Neuronal stem cell (in vitro differentiated cells): Measurements from ENCODE around the gene NME7.

ENCODE experiments used
- DNase-seq: peaks from one replicate; pipeline ENCODE4 v3.0.0-alpha.2; 2013; ENCODE audit warnings: low spot score
- H2AFZ ChIP-seq: one replicate; pipeline ENCODE4 v1.6.1; 2013; ENCODE audit warnings: mild to moderate bottlenecking, low read length, inconsistent platforms
- H2AK5ac ChIP-seq: 2 replicates; pipeline ENCODE4 v1.6.1; 2013; ENCODE audit warnings: low read depth, mild to moderate bottlenecking, inconsistent platforms, low read length, moderate library complexity, mixed read lengths
- H2BK120ac ChIP-seq: 2 replicates; pipeline ENCODE4 v1.6.1; 2013; ENCODE audit warnings: low read depth, mild to moderate bottlenecking, inconsistent platforms, low read length, moderate library complexity, mixed read lengths
- H2BK12ac ChIP-seq: one replicate; pipeline ENCODE4 v1.6.1; 2013; ENCODE audit warnings: low read length, inconsistent platforms
- H2BK15ac ChIP-seq: 2 replicates; pipeline ENCODE4 v1.6.1; 2013; ENCODE audit warnings: mild to moderate bottlenecking, low read length, inconsistent platforms, mixed read lengths
- H2BK5ac ChIP-seq: one replicate; pipeline ENCODE4 v1.6.1; 2013; ENCODE audit warnings: inconsistent platforms, mild to moderate bottlenecking, low read length, moderate library complexity
- H3K14ac ChIP-seq: one replicate; pipeline ENCODE4 v1.6.1; 2013; ENCODE audit warnings: low read length, inconsistent platforms
- H3K18ac ChIP-seq: 2 replicates; pipeline ENCODE4 v1.6.1; 2013; ENCODE audit warnings: low read length, inconsistent platforms
- H3K23ac ChIP-seq: 2 replicates; pipeline ENCODE4 v1.6.1; 2013; ENCODE audit warnings: low read depth, mild to moderate bottlenecking, mixed read lengths, low read length, inconsistent platforms; ENCODE audit not compliant: poor library complexity
- H3K27ac ChIP-seq: replicated peaks from 3 replicates; pipeline ENCODE4 v1.5.1; 2013; ENCODE audit warnings: low read length, inconsistent platforms
- H3K27me3 ChIP-seq, 3 experiments: 2 replicates each; pipeline ENCODE4 v1.6.1; 2013; ENCODE audit warnings: low read length in 3 of 3, mild to moderate bottlenecking in 2 of 3, inconsistent platforms in 1 of 3, low read depth in 1 of 3, mixed read lengths in 1 of 3, moderate library complexity in 1 of 3; ENCODE audit not compliant: control insufficient read depth in 3 of 3, insufficient read depth in 3 of 3
- H3K36me3 ChIP-seq, 2 donors: replicated peaks in 1 of 2; 2 replicates each; pipeline ENCODE4 v1.6.1; 2013; ENCODE audit warnings: low read length in 2 of 2; ENCODE audit not compliant: control insufficient read depth in 2 of 2, insufficient read depth in 2 of 2
- H3K4ac ChIP-seq: 2 replicates; pipeline ENCODE4 v1.6.1; 2013; ENCODE audit warnings: inconsistent platforms, mild to moderate bottlenecking, low read length, moderate library complexity
- H3K4me1 ChIP-seq, 2 donors: 1 replicate in 1 of 2; 2 replicates in 1 of 2; pipeline ENCODE4 v1.6.1; 2013; ENCODE audit warnings: low read length in 2 of 2, low read depth in 1 of 2; ENCODE audit not compliant: control insufficient read depth in 2 of 2, insufficient read depth in 1 of 2
- H3K4me2 ChIP-seq: one replicate; pipeline ENCODE4 v1.6.1; 2013; ENCODE audit warnings: mild to moderate bottlenecking, low read length, inconsistent platforms; ENCODE audit not compliant: insufficient read depth, poor library complexity, severe bottlenecking
- H3K4me3 ChIP-seq, 2 donors: 2 replicates each; pipeline ENCODE4 v1.5.1; 2013; ENCODE audit warnings: low read length in 2 of 2, mild to moderate bottlenecking in 2 of 2, inconsistent platforms in 1 of 2, moderate library complexity in 1 of 2
- H3K79me1 ChIP-seq: one replicate; pipeline ENCODE4 v1.6.1; 2013; ENCODE audit warnings: low read depth, mild to moderate bottlenecking, inconsistent platforms, low read length, moderate library complexity
- H3K9ac ChIP-seq: one replicate; pipeline ENCODE4 v1.6.1; 2013; ENCODE audit warnings: mild to moderate bottlenecking, low read depth, low read length, inconsistent platforms; ENCODE audit not compliant: poor library complexity
- H3K9me3 ChIP-seq, 2 donors: replicated peaks in 1 of 2; 2 replicates each; pipeline versions ENCODE3 to v1.6.1; 2013; ENCODE audit warnings: low read length in 2 of 2, mild to moderate bottlenecking in 2 of 2, inconsistent platforms in 1 of 2, low read depth in 1 of 2, mixed read lengths in 1 of 2, moderate library complexity in 1 of 2; ENCODE audit not compliant: control insufficient read depth in 2 of 2, insufficient read depth in 1 of 2
- H4K8ac ChIP-seq: one replicate; pipeline ENCODE4 v1.6.1; 2013; ENCODE audit warnings: low read depth, mild to moderate bottlenecking, inconsistent platforms, low read length, moderate library complexity
- H4K91ac ChIP-seq: one replicate; pipeline ENCODE4 v1.6.1; 2013; ENCODE audit warnings: low read length, low read depth, mild to moderate bottlenecking, inconsistent platforms; ENCODE audit not compliant: poor library complexity
- WGBS, 2 donors: extraction: QIAGEN DNeasy Blood & Tissue Kit; methylation state at CpG; one replicate each; pipeline ENCODE4 v1.1.7; 2013; ENCODE audit warnings: missing lambda C conversion rate in 2 of 2, mixed read lengths in 1 of 2; ENCODE audit not compliant: insufficient read length in 2 of 2, insufficient replicate concordance in 1 of 2; ENCODE audit errors: extremely low coverage in 2 of 2; 5-methylcytosine and 5-hydroxymethylcytosine counted together

The NME7 gene

GRCh38 chr1:169360415-169360814, 7.2 kb downstream of the NME7 start:
- H3K4me2 ChIP-seq, result no peak overlapping the region
- H2BK120ac ChIP-seq, result no peak overlapping the region
- no peak overlapping the region for H2BK15ac ChIP-seq
- H3K4ac ChIP-seq, result no peak overlapping the region
- H3K79me1 ChIP-seq, result peaks cover 2% of the 10 kb centered on the region
- no peak overlapping the region for H2BK5ac ChIP-seq
- H3K4me1 ChIP-seq, result no peaks in the 10 kb centered on the region
- no CpG with 5 or more reads among the region's 1 CpG for WGBS, 2 donors
- no peak overlapping the region for H2AFZ ChIP-seq
- no peak overlapping the region for H3K14ac ChIP-seq
- H4K8ac ChIP-seq, result no peak overlapping the region
- no peak overlapping the region for H3K4me3 ChIP-seq
- H2AK5ac ChIP-seq, result no peak overlapping the region
- H4K91ac ChIP-seq, result no peak overlapping the region
- no peak overlapping the region for H2BK12ac ChIP-seq
- no peak overlapping the region for H3K18ac ChIP-seq
- no peak overlapping the region for H3K27ac ChIP-seq
- H3K9ac ChIP-seq, result no peak overlapping the region
- peaks cover 0 to under 1% (median 0%) of the 10 kb centered on the region in 3 experiments for H3K27me3 ChIP-seq
- H3K23ac ChIP-seq, result no peak overlapping the region
- no peak for DNase-seq
- peaks cover 2 to 3% of the 10 kb centered on the region in 2 donors for H3K9me3 ChIP-seq
- no peaks in the 10 kb centered on the region for H3K36me3 ChIP-seq

- H3K27me3 ChIP-seq, result no peaks in the 10 kb centered on the region
- no peak overlapping the region for H3K4me3 ChIP-seq
- peaks cover 0 to 2% of the 10 kb centered on the region in 2 donors for H3K9me3 ChIP-seq
- H2AFZ ChIP-seq, result no peak overlapping the region
- H3K36me3 ChIP-seq, result no peaks in the 10 kb centered on the region
- no peak overlapping the region for H3K4me2 ChIP-seq
- H3K23ac ChIP-seq, result no peak overlapping the region
- no peak overlapping the region for H3K27ac ChIP-seq
- no peak overlapping the region for H2BK5ac ChIP-seq
- H3K79me1 ChIP-seq, result no peaks in the 10 kb centered on the region
- H4K8ac ChIP-seq, result no peak overlapping the region
- no peak overlapping the region for H2BK15ac ChIP-seq
- H3K4ac ChIP-seq, result no peak overlapping the region
- no peak overlapping the region for H4K91ac ChIP-seq
- H3K9ac ChIP-seq, result no peak overlapping the region
- H2BK120ac ChIP-seq, result no peak overlapping the region
- no peak overlapping the region for H3K18ac ChIP-seq
- no peak overlapping the region for H3K14ac ChIP-seq
- no peaks in the 10 kb centered on the region for H3K4me1 ChIP-seq
- no peak overlapping the region for H2AK5ac ChIP-seq
- H2BK12ac ChIP-seq, result no peak overlapping the region
- WGBS, 2 donors, result no CpG with 5 or more reads among the region's 5 CpGs
- peak; percentile 45 for DNase-seq
Measured at GRCh38 chr1:169348383-169349036, 19.1 kb downstream of the NME7 start.

- H3K9ac ChIP-seq, result no peak overlapping the region
- no peaks in the 10 kb centered on the region for H3K36me3 ChIP-seq
- H3K18ac ChIP-seq, result no peak overlapping the region
- H2AK5ac ChIP-seq, result no peak overlapping the region
- H2BK120ac ChIP-seq, result no peak overlapping the region
- no peaks in the 10 kb centered on the region for H3K79me1 ChIP-seq
- H3K4me3 ChIP-seq, result no peak overlapping the region
- H3K4me1 ChIP-seq, result no peaks in the 10 kb centered on the region
- no peak for DNase-seq
- H3K27ac ChIP-seq, result no peak overlapping the region
- WGBS, 2 donors, result no CpG with 5 or more reads among the region's 2 CpGs
- no peak overlapping the region for H3K4me2 ChIP-seq
- no peak overlapping the region for H3K23ac ChIP-seq
- H4K8ac ChIP-seq, result no peak overlapping the region
- no peak overlapping the region for H2AFZ ChIP-seq
- no peak overlapping the region for H3K4ac ChIP-seq
- no peak overlapping the region for H2BK12ac ChIP-seq
- no peak overlapping the region for H3K14ac ChIP-seq
- no peaks in the 10 kb centered on the region for H3K27me3 ChIP-seq
- H2BK5ac ChIP-seq, result no peak overlapping the region
- H3K9me3 ChIP-seq, result no peaks in the 10 kb centered on the region
- no peak overlapping the region for H2BK15ac ChIP-seq
- H4K91ac ChIP-seq, result no peak overlapping the region
Measured at GRCh38 chr1:169347688-169348382, 19.8 kb downstream of the NME7 start.

- H3K36me3 ChIP-seq, result no peaks in the 10 kb centered on the region
- H3K79me1 ChIP-seq, result no peaks in the 10 kb centered on the region
- H3K9me3 ChIP-seq, result peaks cover 2 to 3% of the 10 kb centered on the region in 2 donors
- no peak overlapping the region for H2AK5ac ChIP-seq
- no peak overlapping the region for H4K91ac ChIP-seq
- no peak overlapping the region for H3K23ac ChIP-seq
- H3K27me3 ChIP-seq, result no peaks in the 10 kb centered on the region
- no peak overlapping the region for H2AFZ ChIP-seq
- no peak overlapping the region for H2BK12ac ChIP-seq
- H3K9ac ChIP-seq, result no peak overlapping the region
- no CpG with 5 or more reads among the region's 3 CpGs for WGBS, 2 donors
- H3K18ac ChIP-seq, result no peak overlapping the region
- no peaks in the 10 kb centered on the region for H3K4me1 ChIP-seq
- no peak overlapping the region for H3K4me2 ChIP-seq
- H4K8ac ChIP-seq, result no peak overlapping the region
- DNase-seq, result no peak
- H2BK120ac ChIP-seq, result no peak overlapping the region
- no peak overlapping the region for H2BK15ac ChIP-seq
- no peak overlapping the region for H3K4me3 ChIP-seq
- no peak overlapping the region for H3K4ac ChIP-seq
- H2BK5ac ChIP-seq, result no peak overlapping the region
- no peak overlapping the region for H3K14ac ChIP-seq
- H3K27ac ChIP-seq, result no peak overlapping the region
Measured at GRCh38 chr1:169346036-169346589, 21.5 kb downstream of the NME7 start.
